22Rv1 (cell line): ENCODE results near the gene NTPCR.

Experiments
- CTCF ChIP-seq: fragments of 450-650 bp; IDR thresholded peaks from 2 replicates; pipeline ENCODE4 v1.5.1; 2017; ENCODE audit warnings: mild to moderate bottlenecking
- ZFX ChIP-seq: fragments of 450-650 bp; IDR thresholded peaks from 2 replicates; pipeline ENCODE4 v1.6.1; 2017; ENCODE audit warnings: antibody characterized with exemption, borderline replicate concordance

GRCh38 chr1:232943679-232944252, 6.6 kb upstream of the NTPCR start:
- TF ChIP-seq CTCF (no peak), ZFX (no peak)
